ENCODE data around the gene RPS21. TPM values are rescaled to one million over a fixed set of nuclear protein-coding genes. Genes with fewer than 3 reads are reported as not detected.

Gene RPS21
- polyA plus RNA-seq, 1 of the 3 experiments (the other 2 are of a cell fraction) = 16,625 TPM

DNA sequence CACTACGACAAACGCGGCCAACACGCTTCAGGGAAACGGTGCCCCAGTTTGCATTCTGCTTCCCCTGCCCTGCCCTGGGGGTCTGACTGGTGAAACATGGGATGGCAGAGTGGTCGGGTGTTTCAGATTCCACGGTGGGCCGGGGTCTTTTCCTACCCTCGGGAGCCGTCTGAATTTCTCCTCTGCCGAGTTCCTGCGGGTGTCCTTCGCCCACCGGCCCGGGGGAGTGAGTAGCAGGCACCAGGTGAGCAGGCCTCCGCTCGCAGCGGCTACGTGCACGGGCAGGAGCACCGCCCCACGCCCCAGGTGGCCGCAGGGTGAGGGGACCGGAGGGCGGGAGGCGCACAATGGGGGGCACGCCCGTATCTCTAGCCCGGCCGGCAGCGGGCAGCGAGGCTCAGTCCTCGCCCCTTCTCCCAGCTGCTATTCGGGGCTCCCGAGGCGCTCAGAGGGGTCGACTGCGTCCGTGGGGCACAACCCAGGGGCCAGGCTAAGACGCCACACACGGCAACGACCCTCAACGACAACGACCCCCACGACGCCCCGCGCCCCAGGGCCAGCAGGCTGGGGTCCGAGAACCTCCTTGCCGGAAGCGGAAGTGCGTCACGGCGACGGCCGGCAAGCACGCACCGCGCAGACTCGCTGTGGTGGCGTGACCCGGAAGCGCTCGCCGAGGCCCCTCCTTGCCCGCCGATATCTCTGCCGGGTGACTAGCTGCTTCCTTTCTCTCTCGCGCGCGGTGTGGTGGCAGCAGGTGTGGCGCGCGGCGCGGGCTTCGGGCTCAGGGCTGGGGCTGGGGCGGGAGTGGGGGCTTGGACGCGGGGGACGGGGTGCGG lies at the start of gene RPS21 (continued):
- TF ChIP-seq NFIC (IDR thresholded peaks at IDR 0.05; ENCODE audit: borderline replicate concordance) = no peak
- TF ChIP-seq TEAD4 (IDR thresholded peaks at IDR 0.05; ENCODE audit: borderline replicate concordance, insufficient read depth) = no peak

- ChIA-PET CTCF (interaction anchor here (1.4 to 1.8 kb wide), 2 partner anchors 45 kb away, joined by 4 read pairs; no protein-coding TSS in a partner anchor), POLR2A (no interaction called here)
- Histone ChIP-seq H3K9me3 (no peaks in the 10 kb centered on the region), H2AFZ (ENCODE audit: low read depth) (no peak overlapping the region), H3K79me2 (ENCODE audit: insufficient read depth) (no peaks in the 10 kb centered on the region), H3K27me3 (ENCODE audit: insufficient read depth) (no peaks in the 10 kb centered on the region), H3F3A (replicated peaks; ENCODE audit: insufficient read depth) (no peaks in the 10 kb centered on the region), H3K4me1 (ENCODE audit: control insufficient read depth in 1 of 2, insufficient read depth in 2 of 2, low read depth in 1 of 2, low read length in 1 of 2) (no peaks in the 10 kb centered on the region), H4K20me1 (ENCODE audit: insufficient read depth) (no peaks in the 10 kb centered on the region), H3K9ac (no peak overlapping the region), H3K4me2 (no peak overlapping the region), H3K27ac (ENCODE audit: low read depth in 2 of 2, low read length in 1 of 2) (no peak overlapping the region), H3K4me3 (ENCODE audit: low read depth in 2 of 2, low read length in 1 of 2) (no peak overlapping the region), H3K36me3 (replicated peaks in 1 of 2; ENCODE audit: control insufficient read depth in 1 of 2, insufficient read depth in 2 of 2, low read length in 1 of 2) (peaks cover 12 to 35% of the 10 kb centered on the region in 2 experiments), H3K9me2 (no peaks in the 10 kb centered on the region)
- WGBS (ENCODE audit: low lambda C conversion rate) = 74% methylated on average over 4 of the region's 34 CpGs
- DNase-seq = no peak
- no peak for TF ChIP-seq NRF1 (IDR thresholded peaks at IDR 0.05; ENCODE audit: low read depth, low read length)
- TF ChIP-seq NFIC (IDR thresholded peaks at IDR 0.05; ENCODE audit: borderline replicate concordance) = no peak
- TF ChIP-seq MEF2A (IDR thresholded peaks at IDR 0.05; ENCODE audit: borderline replicate concordance, low read depth) = no peak
- TF ChIP-seq RXRA (IDR thresholded peaks at IDR 0.05; ENCODE audit: borderline replicate concordance, low read depth) = no peak
- TF ChIP-seq EZH2phosphoT487 (IDR thresholded peaks at IDR 0.05; ENCODE audit: borderline replicate concordance, low read depth) = no peak
- TF ChIP-seq FOXM1 (IDR thresholded peaks at IDR 0.05; ENCODE audit: low read depth) = no peak
- no peak for TF ChIP-seq RAD21 (IDR thresholded peaks at IDR 0.05; ENCODE audit: low read length)
- TF ChIP-seq REST (IDR thresholded peaks at IDR 0.05; ENCODE audit: low read depth, low read length) = no peak
- TF ChIP-seq ELF1 (IDR thresholded peaks at IDR 0.05) = no peak
- no peak for TF ChIP-seq IRF3 (IDR thresholded peaks at IDR 0.05; ENCODE audit: low read depth, low read length)
- TF ChIP-seq EP300 (IDR thresholded peaks at IDR 0.05; ENCODE audit: borderline replicate concordance in 1 of 2, low read depth in 1 of 2, low read length in 1 of 2) = no peak
- TF ChIP-seq CTCF (IDR thresholded peaks at IDR 0.05) = no peak
Measured at GRCh38 chr20:62337558-62338293, 49.2 kb upstream of the RPS21 start.
